HepG2 (cell line): ENCODE measurements around the gene PROM2. TPM values are rescaled to one million over a fixed set of nuclear protein-coding genes. Genes with fewer than 3 reads are reported as not detected.

Experiments
- ATF7-NPFF ChIP-seq: sonication (generic); formaldehyde crosslinking; IDR thresholded peaks from 2 replicates; pipeline ENCODE4 v1.8.1; 2023; ENCODE audit warnings: mild to moderate bottlenecking, low read depth, missing genetic modification reagents, moderate library complexity
- CBFB ChIP-seq: sonication (generic); formaldehyde crosslinking; IDR thresholded peaks from 2 replicates; pipeline ENCODE4 v1.4.0; 2020; ENCODE audit warnings: missing genetic modification reagents
- CENPBD1 ChIP-seq: sonication (generic); formaldehyde crosslinking; IDR thresholded peaks from 2 replicates; pipeline ENCODE4 v1.8.0; 2022; ENCODE audit warnings: missing genetic modification reagents, low read depth, mild to moderate bottlenecking, borderline replicate concordance
- CENPX ChIP-seq: sonication (generic); formaldehyde crosslinking; IDR thresholded peaks from 2 replicates; pipeline ENCODE4 v1.9.0; 2021; ENCODE audit warnings: mild to moderate bottlenecking, missing genetic modification reagents, moderate library complexity
- CREB1 ChIP-seq, 2 experiments: fragments of 450-650 bp in 1 of 2; IDR thresholded peaks; 2 replicates each; pipeline ENCODE4 v1.6.1; 2016 to 2017; ENCODE audit warnings: control low read depth in 1 of 2, mild to moderate bottlenecking in 1 of 2, missing compliant biosample characterization in 1 of 2, missing genetic modification characterization in 1 of 2
- CREB3 ChIP-seq: sonication (generic); formaldehyde crosslinking; IDR thresholded peaks from 2 replicates; pipeline ENCODE4 v1.5.0; 2020; ENCODE audit warnings: missing genetic modification reagents
- ELF4 ChIP-seq: sonication (generic); formaldehyde crosslinking; IDR thresholded peaks from 2 replicates; pipeline ENCODE4 v1.5.0; 2020; ENCODE audit warnings: missing genetic modification reagents, mild to moderate bottlenecking, moderate library complexity, borderline replicate concordance
- HIC2 ChIP-seq: sonication (generic); formaldehyde crosslinking; IDR thresholded peaks from 2 replicates; pipeline ENCODE4 v1.9.0; 2022; ENCODE audit warnings: low read depth, missing genetic modification reagents
- HMGA1 ChIP-seq: sonication (generic); formaldehyde crosslinking; conservative IDR thresholded peaks from 2 replicates; pipeline ENCODE4 v1.4.0; 2020; ENCODE audit warnings: missing genetic modification reagents
- HNRNPUL1 ChIP-seq: fragments of 200-400 bp; formaldehyde crosslinking; IDR thresholded peaks from 2 replicates; pipeline ENCODE4 v1.6.1; 2017; ENCODE audit warnings: low read depth, mild to moderate bottlenecking, low read length, moderate library complexity
- NFE2L2 ChIP-seq: fragments of 150-350 bp; IDR thresholded peaks from 2 replicates; pipeline ENCODE4 v1.6.1; 2014; ENCODE audit warnings: low read length
- NR2F6 ChIP-seq, 2 experiments: IDR thresholded peaks; 2 replicates each; pipeline ENCODE4 v1.6.1; 2016; ENCODE audit warnings: antibody characterized with exemption in 1 of 2, mild to moderate bottlenecking in 1 of 2
- STAG1 ChIP-seq: sonication (generic); formaldehyde crosslinking; IDR thresholded peaks from 2 replicates; pipeline ENCODE4 v1.4.0; 2020; ENCODE audit warnings: missing genetic modification reagents
- TBL1XR1 ChIP-seq: fragments of 150-350 bp; IDR thresholded peaks from 2 replicates; pipeline ENCODE4 v1.6.1; 2014; ENCODE audit warnings: borderline replicate concordance, low read length; ENCODE audit not compliant: partially characterized antibody
- TMF1 ChIP-seq: sonication (generic); formaldehyde crosslinking; IDR thresholded peaks from 2 replicates; pipeline ENCODE4 v1.8.1; 2022; ENCODE audit warnings: low read depth, missing genetic modification reagents
- TSC22D2 ChIP-seq: sonication (generic); formaldehyde crosslinking; IDR thresholded peaks from 2 replicates; pipeline ENCODE4 v1.5.1; 2020; ENCODE audit warnings: missing genetic modification reagents, mild to moderate bottlenecking, borderline replicate concordance
- ZBTB39 ChIP-seq: sonication (generic); formaldehyde crosslinking; IDR thresholded peaks from 2 replicates; pipeline ENCODE4 v1.5.0; 2020; ENCODE audit warnings: missing genetic modification reagents
- ZNF335 ChIP-seq: sonication (generic); formaldehyde crosslinking; IDR thresholded peaks from 2 replicates; pipeline ENCODE4 v1.4.0; 2020; ENCODE audit warnings: missing genetic modification reagents
- ZNF33A ChIP-seq: sonication (generic); formaldehyde crosslinking; IDR thresholded peaks from 2 replicates; pipeline ENCODE4 v1.5.1; 2020; ENCODE audit warnings: missing genetic modification reagents, mild to moderate bottlenecking, moderate library complexity, borderline replicate concordance
- ZXDC ChIP-seq: sonication (generic); formaldehyde crosslinking; IDR thresholded peaks from 2 replicates; pipeline ENCODE4 v1.5.0; 2020; ENCODE audit warnings: mild to moderate bottlenecking, missing genetic modification reagents
- ZZZ3 ChIP-seq: sonication (generic); formaldehyde crosslinking; IDR thresholded peaks from 2 replicates; pipeline ENCODE4 v1.4.0; 2020; ENCODE audit warnings: missing genetic modification reagents, mild to moderate bottlenecking, borderline replicate concordance
- polyA plus RNA-seq, 8 experiments: library from polyadenylated mRNA; depleted of rRNA in 3 of 8; stranded (reverse) in 7 of 8; unstranded in 1 of 8; fragments of >200 nt; fragmentation: Illumina TruSeq in 4 of 8; extraction: Trizol in 4 of 8; gene quantifications; 2 replicates each; pipeline versions ENCODE4 v1.2.1 to v1.2.3, GENCODE V29; 2011 to 2016; ENCODE audit warnings: low read depth in 4 of 8, missing spikeins in 1 of 8, mixed read lengths in 1 of 8; ENCODE audit not compliant: insufficient read depth in 1 of 8
- total RNA-seq, 5 experiments: library from RNA; depleted of rRNA; stranded (reverse); fragments of >200 nt; fragmentation: Illumina TruSeq; extraction: Trizol; gene quantifications; 2 replicates each; pipeline ENCODE4 v1.2.3, GENCODE V29; 2016; ENCODE audit warnings: low read depth in 1 of 5

Gene PROM2
- total and polyA plus RNA-seq, 2 of the 13 experiments (the other 11 are each of a cell fraction or from before 2014, with no cell fraction given), result not detected

DNA sequence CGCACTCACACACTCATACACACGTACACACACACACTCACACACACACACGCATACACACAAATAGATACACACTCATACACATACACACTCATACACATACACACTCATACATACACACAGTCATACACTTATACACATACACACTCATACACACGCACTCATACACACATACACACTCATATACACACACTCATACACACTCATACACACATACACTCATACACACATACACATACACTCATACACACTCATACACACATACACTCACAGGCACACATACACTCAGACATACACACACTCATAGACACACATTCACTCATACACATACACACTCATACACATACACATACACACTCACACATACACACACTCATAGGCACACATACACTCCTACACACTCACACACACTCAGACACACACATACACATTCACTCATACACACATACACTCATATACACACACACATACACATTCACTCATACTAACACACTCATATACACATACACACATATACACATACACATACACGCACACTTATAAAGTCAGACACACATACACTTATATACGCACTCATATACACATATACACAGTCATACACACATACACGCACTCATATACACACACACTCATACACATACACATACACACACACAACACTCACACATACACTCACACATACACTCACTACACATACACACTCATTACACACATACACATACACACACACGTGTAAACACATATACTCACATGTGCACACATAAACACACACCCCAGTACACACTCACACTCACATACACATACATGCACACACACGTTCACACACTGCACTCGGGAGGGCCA is 51.6 kb downstream of the PROM2 start (continued):
- TF ChIP-seq CREB1 (IDR thresholded peaks at IDR 0.05) (peak; percentile 5; the same call in 1 of the 2 replicates), CREB1 (CRISPR knock-in tag; IDR thresholded peaks at IDR 0.05) (no peak), ZXDC (CRISPR knock-in tag) (no peak), ELF4 (no peak), CENPX (no peak), ZNF335 (CRISPR knock-in tag) (no peak), ATF7-NPFF (CRISPR knock-in tag) (no peak), NFE2L2 (no peak), NR2F6 (IDR thresholded peaks at IDR 0.05) (no peak), NR2F6 (CRISPR knock-in tag; IDR thresholded peaks at IDR 0.05) (no peak), ZZZ3 (no peak), CREB3 (CRISPR knock-in tag) (no peak), TMF1 (CRISPR knock-in tag) (no peak), HIC2 (CRISPR knock-in tag) (no peak), CBFB (no peak), CENPBD1 (CRISPR knock-in tag) (no peak), TBL1XR1 (no peak), ZBTB39 (CRISPR knock-in tag) (no peak), HMGA1 (CRISPR knock-in tag) (no peak), TSC22D2 (CRISPR knock-in tag) (no peak), HNRNPUL1 (no peak), STAG1 (CRISPR knock-in tag) (no peak), ZNF33A (CRISPR knock-in tag) (no peak)
